IMR-90 (cell line): Measurements from ENCODE around the gene OPTC. TPM values are rescaled to one million over a fixed set of nuclear protein-coding genes. Genes with fewer than 3 reads are reported as not detected.

ENCODE experiments used
- ATAC-seq: fragments of 200-7000 bp; cut with Tn5 transposase; 2 replicates; pipeline ENCODE4 v1.9.1; 2020; ENCODE audit warnings: low read depth, mild to moderate bottlenecking, moderate library complexity
- BruUV-seq: library from RNA; stranded (reverse); fragments of 400-500 nt; replicated peaks from 2 replicates; lab custom pipeline; 2021; lab: Mats Ljungman, UMichigan
- CTCF ChIA-PET: fragments of 300-600 bp; formaldehyde crosslinking; extraction: SDS; loops from one replicate; lab custom pipeline; 2021; ENCODE audit warnings: antibody characterized with exemption; lab: Yijun Ruan, JAX
- POLR2A ChIA-PET: fragments of 300-600 bp; sonication (Branson Sonifier 250); formaldehyde crosslinking; loops from one replicate; lab custom pipeline; 2022; ENCODE audit warnings: antibody characterized with exemption; ENCODE audit not compliant: unreplicated experiment; lab: Charles Lee
- DNase-seq: peaks from one replicate; pipeline ENCODE4 v3.0.0; 2013
- H2AFZ ChIP-seq: replicated peaks from 2 replicates; pipeline ENCODE3; 2013; ENCODE audit warnings: low read length, mild to moderate bottlenecking; ENCODE audit not compliant: poor library complexity
- H2AK5ac ChIP-seq: 2 replicates; pipeline ENCODE4 v1.6.1; 2013; ENCODE audit warnings: low read depth, low read length, inconsistent platforms
- H2AK9ac ChIP-seq: replicated peaks from 2 replicates; pipeline ENCODE3; 2013; ENCODE audit warnings: mild to moderate bottlenecking, low read depth, low read length, moderate library complexity; ENCODE audit not compliant: poor library complexity
- H2BK120ac ChIP-seq: 2 replicates; pipeline ENCODE4 v1.6.1; 2013; ENCODE audit warnings: low read depth, low read length, inconsistent platforms
- H2BK15ac ChIP-seq: 3 replicates; pipeline ENCODE4 v1.6.1; 2013; ENCODE audit warnings: low read depth, low read length, inconsistent platforms
- H2BK20ac ChIP-seq: 2 replicates; pipeline ENCODE4 v1.6.1; 2013; ENCODE audit warnings: low read depth, mild to moderate bottlenecking, inconsistent platforms, low read length, moderate library complexity
- H2BK5ac ChIP-seq: 2 replicates; pipeline ENCODE4 v1.6.1; 2013; ENCODE audit warnings: mild to moderate bottlenecking, low read depth, low read length, inconsistent platforms; ENCODE audit not compliant: poor library complexity, severe bottlenecking
- H3K14ac ChIP-seq: replicated peaks from 2 replicates; pipeline ENCODE4 v1.6.1; 2013; ENCODE audit warnings: low read depth, low read length, inconsistent platforms
- H3K18ac ChIP-seq: 2 replicates; pipeline ENCODE4 v1.6.1; 2013; ENCODE audit warnings: low read depth, low read length, control low read depth
- H3K23ac ChIP-seq: 2 replicates; pipeline ENCODE4 v1.6.1; 2013; ENCODE audit warnings: low read depth, low read length, inconsistent platforms
- H3K27ac ChIP-seq: 2 replicates; pipeline ENCODE4 v1.5.1; 2013; ENCODE audit warnings: mild to moderate bottlenecking, control low read depth, low read length; ENCODE audit not compliant: insufficient read depth
- H3K27me3 ChIP-seq: 2 replicates; pipeline ENCODE4 v1.6.1; 2013; ENCODE audit warnings: low read length; ENCODE audit not compliant: control insufficient read depth, insufficient read depth
- H3K36me3 ChIP-seq: 2 replicates; pipeline ENCODE4 v1.6.1; 2013; ENCODE audit warnings: low read length, mixed read lengths; ENCODE audit not compliant: control insufficient read depth, insufficient read depth
- H3K4ac ChIP-seq: 2 replicates; pipeline ENCODE4 v1.6.1; 2013; ENCODE audit warnings: low read depth, low read length, inconsistent platforms
- H3K4me1 ChIP-seq: 2 replicates; pipeline ENCODE4 v1.6.1; 2013; ENCODE audit warnings: low read length, mixed read lengths; ENCODE audit not compliant: control insufficient read depth, insufficient read depth
- H3K4me2 ChIP-seq: 2 replicates; pipeline ENCODE4 v1.6.1; 2013; ENCODE audit warnings: low read depth, mild to moderate bottlenecking, control low read depth, low read length, moderate library complexity
- H3K4me3 ChIP-seq: 2 replicates; pipeline ENCODE4 v1.5.1; 2013; ENCODE audit warnings: low read depth, mild to moderate bottlenecking, control low read depth, low read length, moderate library complexity; ENCODE audit not compliant: insufficient read depth
- H3K56ac ChIP-seq: 2 replicates; pipeline ENCODE4 v1.6.1; 2013; ENCODE audit warnings: low read length, inconsistent platforms; ENCODE audit not compliant: insufficient read depth; ENCODE audit errors: extremely low read depth
- H3K79me1 ChIP-seq, 2 experiments: 2 replicates each; pipeline ENCODE4 v1.6.1; 2013; ENCODE audit warnings: low read length in 2 of 2, inconsistent platforms in 1 of 2, low read depth in 1 of 2
- H3K9ac ChIP-seq: 2 replicates; pipeline ENCODE4 v1.6.1; 2013; ENCODE audit warnings: low read depth, low read length, control low read depth
- H3K9me1 ChIP-seq: 2 replicates; pipeline ENCODE4 v1.6.1; 2013; ENCODE audit warnings: low read length, inconsistent platforms; ENCODE audit not compliant: insufficient read depth
- H3K9me3 ChIP-seq: 2 replicates; pipeline ENCODE4 v1.6.1; 2013; ENCODE audit warnings: low read length; ENCODE audit not compliant: control insufficient read depth, insufficient read depth
- H4K20me1 ChIP-seq: 2 replicates; pipeline ENCODE4 v1.6.1; 2013; ENCODE audit warnings: low read length, inconsistent platforms; ENCODE audit not compliant: insufficient read depth
- H4K5ac ChIP-seq: 2 replicates; pipeline ENCODE4 v1.6.1; 2013; ENCODE audit warnings: mild to moderate bottlenecking, low read depth, low read length, control low read depth
- H4K8ac ChIP-seq, 2 experiments: 2 replicates each; pipeline ENCODE4 v1.6.1; 2013; ENCODE audit warnings: low read depth in 2 of 2, low read length in 2 of 2, control low read depth in 1 of 2, inconsistent platforms in 1 of 2
- H4K91ac ChIP-seq: 2 replicates; pipeline ENCODE4 v1.6.1; 2013; ENCODE audit warnings: low read depth, low read length, inconsistent platforms; ENCODE audit not compliant: insufficient read depth
- BHLHE40 ChIP-seq: fragments of 150-350 bp; IDR thresholded peaks from 2 replicates; pipeline ENCODE4 v1.6.1; 2016; ENCODE audit warnings: mild to moderate bottlenecking, low read depth, low read length
- CEBPB ChIP-seq: IDR thresholded peaks from 2 replicates; pipeline ENCODE4 v1.6.1; 2012; ENCODE audit warnings: low read depth, low read length, improper control_type of control experiment
- CHD1 ChIP-seq: IDR thresholded peaks from 2 replicates; pipeline ENCODE4 v1.6.1; 2012; ENCODE audit warnings: low read depth, low read length, improper control_type of control experiment
- FOS ChIP-seq: fragments of 150-350 bp; IDR thresholded peaks from 2 replicates; pipeline ENCODE4 v1.6.1; 2016; ENCODE audit warnings: low read depth, low read length
- MAFK ChIP-seq: IDR thresholded peaks from 2 replicates; pipeline ENCODE4 v1.6.1; 2012; ENCODE audit warnings: low read depth, low read length, improper control_type of control experiment
- MAZ ChIP-seq: IDR thresholded peaks from 2 replicates; pipeline ENCODE4 v1.6.1; 2012; ENCODE audit warnings: low read depth, mild to moderate bottlenecking, low read length, improper control_type of control experiment, moderate library complexity, borderline replicate concordance
- MXI1 ChIP-seq: IDR thresholded peaks from 2 replicates; pipeline ENCODE4 v1.6.1; 2012; ENCODE audit warnings: low read depth, mild to moderate bottlenecking, low read length, moderate library complexity, borderline replicate concordance
- NFE2L2 ChIP-seq: fragments of 150-350 bp; IDR thresholded peaks from 2 replicates; pipeline ENCODE4 v1.6.1; 2016; ENCODE audit warnings: low read depth, mild to moderate bottlenecking, low read length
- POLR2A ChIP-seq: IDR thresholded peaks from 2 replicates; pipeline ENCODE4 v1.6.1; 2012; ENCODE audit warnings: mild to moderate bottlenecking, low read depth, low read length
- RAD21 ChIP-seq: IDR thresholded peaks from 2 replicates; pipeline ENCODE4 v1.6.1; 2012; ENCODE audit warnings: low read length, improper control_type of control experiment
- RCOR1 ChIP-seq: IDR thresholded peaks from 2 replicates; pipeline ENCODE4 v1.6.1; 2012; ENCODE audit warnings: mild to moderate bottlenecking, low read length, improper control_type of control experiment; ENCODE audit not compliant: insufficient replicate concordance
- RFX5 ChIP-seq: IDR thresholded peaks from 2 replicates; pipeline ENCODE4 v1.8.0; 2012; ENCODE audit warnings: low read depth, mild to moderate bottlenecking, low read length, moderate library complexity
- SMC3 ChIP-seq: fragments of 150-350 bp; IDR thresholded peaks from 2 replicates; pipeline ENCODE4 v1.6.1; 2016; ENCODE audit warnings: low read depth, mild to moderate bottlenecking, antibody characterized with exemption, low read length, moderate library complexity
- WGBS, 2 experiments: methylation state at CpG; one replicate each; pipeline versions ENCODE4 v1.1.5 to v1.1.7; 2013; ENCODE audit warnings: missing lambda C conversion rate in 2 of 2; ENCODE audit not compliant: insufficient read length in 1 of 2; ENCODE audit errors: extremely low coverage in 2 of 2; 5-methylcytosine and 5-hydroxymethylcytosine counted together
- dilution Hi-C: fragments of 300-500 bp; cut with HindIII; formaldehyde crosslinking; loops from one replicate; pipeline ENCODE4 v1.14.3; 2018; ENCODE audit warnings: low sequenced_read_pairs; ENCODE audit not compliant: unreplicated experiment
- in situ Hi-C: fragments of 300-500 bp; cut with MboI; formaldehyde crosslinking; loops from 3 replicates; pipeline ENCODE4 v1.14.3; 2019; ENCODE audit warnings: low sequenced_read_pairs, inconsistent platforms, mixed read lengths
- intact Hi-C: fragments of 100-400 bp; cut with micrococcal nuclease; formaldehyde crosslinking; loops from 2 replicates; pipeline ENCODE4 v1.10.0; 2022
- polyA plus RNA-seq, 3 experiments: library from polyadenylated mRNA; depleted of rRNA; stranded (reverse); fragments of >200 nt; gene quantifications; 2 replicates each; pipeline ENCODE4 v1.2.3, GENCODE V29; 2012; ENCODE audit warnings: low replicate concordance in 1 of 3
- total RNA-seq: library from RNA; depleted of rRNA; stranded (reverse); fragments of >200 nt; gene quantifications from 2 replicates; pipeline ENCODE4 v1.2.3, GENCODE V29; 2012
- TF ChIP-seq, protein P1 (sequence below): conservative IDR thresholded peaks from 2 replicates; pipeline ENCODE4 v1.5.1; 2012; ENCODE audit warnings: mild to moderate bottlenecking, low read depth, low read length, improper control_type of control experiment
- TF ChIP-seq, protein P2 (sequence below): fragments of 150-350 bp; IDR thresholded peaks from 2 replicates; pipeline ENCODE4 v1.6.1; 2017; ENCODE audit warnings: mild to moderate bottlenecking, antibody characterized with exemption, low read length, low read depth
- TF ChIP-seq, protein P3 (sequence below): fragments of 150-350 bp; IDR thresholded peaks from 2 replicates; pipeline ENCODE4 v1.6.1; 2016; ENCODE audit warnings: low read depth, mild to moderate bottlenecking, low read length, moderate library complexity, borderline replicate concordance

The OPTC gene
- total and polyA plus RNA-seq, 2 of the 4 experiments (the other 2 are of a cell fraction): not detected

DNA sequence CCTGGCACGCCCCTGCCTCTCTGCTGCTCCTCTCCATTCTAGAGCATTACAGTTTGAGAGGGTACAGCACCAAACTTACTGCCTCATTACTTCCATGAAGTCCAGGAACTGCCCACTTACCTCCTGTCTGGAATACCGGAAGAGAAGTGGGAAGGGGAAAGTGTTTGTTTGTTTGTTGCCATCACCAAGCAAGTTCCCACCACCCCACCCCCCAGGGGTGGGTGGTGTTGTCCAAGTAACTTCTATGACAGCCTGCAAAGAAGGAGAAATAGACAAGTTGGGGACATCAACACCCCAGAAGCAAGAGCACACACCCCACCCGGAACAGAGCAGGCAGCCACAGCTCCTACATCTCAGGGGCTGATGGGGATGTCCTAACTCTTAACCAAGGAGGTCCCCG is 18.0 kb downstream of the OPTC start:
- Histone ChIP-seq H3K18ac (peak overlapping the region; percentile 85), H3K4me2 (no peak overlapping the region), H3K27me3 (no peaks in the 10 kb centered on the region), H3K36me3 (no peaks in the 10 kb centered on the region), H3K9me1 (peaks cover 45% of the 10 kb centered on the region), H3K4me3 (no peak overlapping the region), H2BK15ac (peak overlapping the region; percentile 98), H2BK5ac (peak overlapping the region; percentile 98), H4K20me1 (no peaks in the 10 kb centered on the region), H4K5ac (peak overlapping the region; percentile 63), H3K9ac (peak overlapping the region; percentile 66; the same call in 1 of the 2 replicates), H3K27ac (peak overlapping the region; percentile 93), H4K91ac (peak overlapping the region; percentile 99), H3K23ac (peak overlapping the region; percentile 91), H3K79me1 (peaks cover 10 to 58% of the 10 kb centered on the region in 2 experiments; a peak in 3 of 4 replicates), H4K8ac (peak overlapping the region; percentile 87 to 95), H3K4ac (peak overlapping the region; percentile 99), H2AFZ (peak overlapping the region; percentile 11), H2BK20ac (peak overlapping the region; percentile 98), H3K4me1 (peaks cover 43% of the 10 kb centered on the region), H3K56ac (peak overlapping the region; percentile 91), H2AK9ac (peak overlapping the region; percentile 99), H2BK120ac (peak overlapping the region; percentile 99), H2AK5ac (peak overlapping the region; percentile 99), H3K9me3 (no peaks in the 10 kb centered on the region), H3K14ac (peak overlapping the region; percentile 96)
- POLR2A ChIA-PET: no interaction called here
- in situ Hi-C loops (no loop called here), intact Hi-C loops (loop anchor here (2.0 kb wide), 1 partner anchor 45 kb away; no protein-coding TSS in a partner anchor), dilution Hi-C loops (no loop called here)
- ATAC-seq (no peak), DNase-seq (no peak)
- no TSS peak for BruUV-seq
- 100% methylated on average over 1 of the region's 4 CpGs; no CpG with 5 or more reads in 1 of the 2 experiments for WGBS, 2 experiments
- TF ChIP-seq, protein P1, sequence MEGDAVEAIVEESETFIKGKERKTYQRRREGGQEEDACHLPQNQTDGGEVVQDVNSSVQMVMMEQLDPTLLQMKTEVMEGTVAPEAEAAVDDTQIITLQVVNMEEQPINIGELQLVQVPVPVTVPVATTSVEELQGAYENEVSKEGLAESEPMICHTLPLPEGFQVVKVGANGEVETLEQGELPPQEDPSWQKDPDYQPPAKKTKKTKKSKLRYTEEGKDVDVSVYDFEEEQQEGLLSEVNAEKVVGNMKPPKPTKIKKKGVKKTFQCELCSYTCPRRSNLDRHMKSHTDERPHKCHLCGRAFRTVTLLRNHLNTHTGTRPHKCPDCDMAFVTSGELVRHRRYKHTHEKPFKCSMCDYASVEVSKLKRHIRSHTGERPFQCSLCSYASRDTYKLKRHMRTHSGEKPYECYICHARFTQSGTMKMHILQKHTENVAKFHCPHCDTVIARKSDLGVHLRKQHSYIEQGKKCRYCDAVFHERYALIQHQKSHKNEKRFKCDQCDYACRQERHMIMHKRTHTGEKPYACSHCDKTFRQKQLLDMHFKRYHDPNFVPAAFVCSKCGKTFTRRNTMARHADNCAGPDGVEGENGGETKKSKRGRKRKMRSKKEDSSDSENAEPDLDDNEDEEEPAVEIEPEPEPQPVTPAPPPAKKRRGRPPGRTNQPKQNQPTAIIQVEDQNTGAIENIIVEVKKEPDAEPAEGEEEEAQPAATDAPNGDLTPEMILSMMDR: no peak
- TF ChIP-seq CEBPB (no peak), NFE2L2 (no peak), RCOR1 (no peak), MAZ (no peak), CHD1 (no peak), RAD21 (no peak), MAFK (no peak), BHLHE40 (no peak), MXI1 (no peak), POLR2A (no peak; the same call in 1 of the 2 replicates), RFX5 (no peak), FOS (no peak), SMC3 (no peak)
- TF ChIP-seq, protein P2, sequence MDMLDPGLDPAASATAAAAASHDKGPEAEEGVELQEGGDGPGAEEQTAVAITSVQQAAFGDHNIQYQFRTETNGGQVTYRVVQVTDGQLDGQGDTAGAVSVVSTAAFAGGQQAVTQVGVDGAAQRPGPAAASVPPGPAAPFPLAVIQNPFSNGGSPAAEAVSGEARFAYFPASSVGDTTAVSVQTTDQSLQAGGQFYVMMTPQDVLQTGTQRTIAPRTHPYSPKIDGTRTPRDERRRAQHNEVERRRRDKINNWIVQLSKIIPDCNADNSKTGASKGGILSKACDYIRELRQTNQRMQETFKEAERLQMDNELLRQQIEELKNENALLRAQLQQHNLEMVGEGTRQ: no peak
- TF ChIP-seq, protein P3, sequence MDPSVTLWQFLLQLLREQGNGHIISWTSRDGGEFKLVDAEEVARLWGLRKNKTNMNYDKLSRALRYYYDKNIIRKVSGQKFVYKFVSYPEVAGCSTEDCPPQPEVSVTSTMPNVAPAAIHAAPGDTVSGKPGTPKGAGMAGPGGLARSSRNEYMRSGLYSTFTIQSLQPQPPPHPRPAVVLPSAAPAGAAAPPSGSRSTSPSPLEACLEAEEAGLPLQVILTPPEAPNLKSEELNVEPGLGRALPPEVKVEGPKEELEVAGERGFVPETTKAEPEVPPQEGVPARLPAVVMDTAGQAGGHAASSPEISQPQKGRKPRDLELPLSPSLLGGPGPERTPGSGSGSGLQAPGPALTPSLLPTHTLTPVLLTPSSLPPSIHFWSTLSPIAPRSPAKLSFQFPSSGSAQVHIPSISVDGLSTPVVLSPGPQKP: no peak
- CTCF ChIA-PET: no interaction called here
